ENCODE data around the gene ITGA11. TPM values are rescaled to one million over a fixed set of nuclear protein-coding genes. Genes with fewer than 3 reads are reported as not detected.

Gene ITGA11
- total RNA-seq, 1 experiment from 2014 or later = not detected

DNA sequence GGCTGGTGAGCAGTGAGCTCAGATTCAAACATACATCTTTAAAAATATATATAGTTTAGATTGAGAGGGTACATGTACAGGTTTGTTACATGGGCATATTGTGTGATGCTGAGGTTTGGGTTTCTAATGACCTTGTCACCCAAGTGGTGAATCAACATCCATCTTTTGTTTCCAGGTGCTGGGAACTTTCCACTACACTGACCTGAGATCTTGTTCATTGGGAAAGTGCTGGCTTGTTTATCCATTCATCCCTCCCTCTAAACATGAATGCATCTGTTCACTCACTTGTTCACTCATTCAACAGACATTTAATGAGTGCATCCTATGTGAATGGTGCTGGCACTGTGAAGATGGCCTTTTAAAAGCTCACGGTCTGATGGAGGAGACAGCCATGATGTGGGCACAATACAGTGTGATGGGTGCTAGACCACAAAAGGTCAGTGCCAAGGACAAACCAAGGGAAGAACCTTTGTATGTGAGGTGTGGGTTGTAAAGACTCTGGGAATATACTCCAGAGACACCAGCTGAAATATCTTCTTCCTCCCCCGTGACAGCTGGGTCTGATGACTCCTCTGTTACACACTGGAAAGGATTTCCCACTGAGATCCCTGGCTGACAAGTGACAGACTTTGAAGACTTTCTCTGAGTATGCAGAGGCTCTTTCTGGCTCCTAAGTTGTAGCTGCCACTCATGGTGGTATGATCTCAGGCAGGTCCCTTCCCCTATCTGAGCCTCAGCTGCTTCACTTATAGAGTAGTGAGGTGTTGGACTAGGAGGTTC is 16.2 kb upstream of the ITGA11 start:
- no peak for DNase-seq (ENCODE audit: low spot score)

GRCh38 chr15:68447209-68447608 is 15.2 kb upstream of the ITGA11 start:
- no peak for DNase-seq (ENCODE audit: low spot score)

DNA sequence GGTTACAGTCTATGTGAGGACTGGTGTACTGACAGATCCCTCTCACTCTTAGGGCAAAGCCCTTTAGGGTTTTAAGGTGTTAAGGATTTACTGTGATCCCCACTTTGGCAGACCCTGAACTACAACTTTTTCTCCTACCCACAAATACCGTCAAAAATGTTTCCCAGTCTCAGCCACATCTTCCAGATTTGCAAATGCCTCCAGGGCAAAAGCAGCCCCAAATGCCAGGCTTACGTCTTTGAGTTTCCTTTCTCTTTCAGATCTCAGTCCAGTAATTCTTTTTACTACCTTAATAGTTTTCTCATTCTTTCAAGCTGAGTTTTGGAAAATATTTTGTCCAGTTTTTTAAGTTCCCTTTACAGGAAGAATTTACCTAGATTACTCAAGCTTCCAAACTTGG is 13.4 kb upstream of the ITGA11 start:
- no peak for DNase-seq (ENCODE audit: low spot score)

GRCh38 chr15:68444336-68444735 is 12.4 kb upstream of the ITGA11 start:
- no peak for DNase-seq (ENCODE audit: low spot score)

- DNase-seq (ENCODE audit: low spot score) = no peak
Observed at GRCh38 chr15:68442903-68443302, 10.9 kb upstream of the ITGA11 start.

DNA sequence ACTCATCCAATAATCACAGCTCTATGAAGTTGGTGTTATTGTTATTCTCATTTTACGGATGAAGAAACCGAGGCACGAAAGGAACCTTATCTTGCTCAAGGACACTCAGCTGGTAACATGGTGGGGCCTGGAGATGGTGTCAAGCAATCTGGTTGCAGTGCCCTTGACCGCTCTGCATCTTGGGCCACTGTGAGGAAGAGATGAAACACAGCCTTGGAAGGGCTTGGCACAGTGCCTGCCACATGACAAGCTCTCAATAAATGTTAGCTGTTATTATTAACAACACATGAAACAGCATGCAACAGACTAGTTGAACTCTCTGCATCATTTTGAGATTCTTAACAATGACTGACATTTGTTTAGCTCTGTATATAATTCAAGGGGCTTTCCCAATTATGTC is 10.1 kb upstream of the ITGA11 start:
- no peak for DNase-seq (ENCODE audit: low spot score)

- DNase-seq (ENCODE audit: low spot score) = no peak
Observed at GRCh38 chr15:68441045-68441743, 9.2 kb upstream of the ITGA11 start.

DNA sequence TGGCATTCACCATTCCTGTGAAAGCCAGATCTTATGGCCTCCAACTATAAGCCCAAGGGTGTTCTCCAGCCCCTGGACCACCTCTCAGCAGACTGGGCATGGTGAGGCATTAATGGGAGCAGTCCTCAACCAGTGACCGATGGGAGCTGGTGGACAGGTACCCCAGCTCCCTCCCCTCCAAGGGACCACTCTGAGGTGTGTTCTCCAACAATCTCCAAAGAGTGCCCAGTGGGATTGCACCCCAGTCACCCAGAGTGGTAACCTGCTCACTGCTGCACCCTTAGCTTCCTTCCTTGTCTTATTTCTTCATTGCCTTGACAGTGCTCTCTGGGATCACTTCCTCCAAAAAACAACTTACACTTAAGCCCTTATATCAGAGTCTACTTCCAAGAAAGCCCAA is 8.2 kb upstream of the ITGA11 start:
- DNase-seq (ENCODE audit: low spot score) = no peak

DNA sequence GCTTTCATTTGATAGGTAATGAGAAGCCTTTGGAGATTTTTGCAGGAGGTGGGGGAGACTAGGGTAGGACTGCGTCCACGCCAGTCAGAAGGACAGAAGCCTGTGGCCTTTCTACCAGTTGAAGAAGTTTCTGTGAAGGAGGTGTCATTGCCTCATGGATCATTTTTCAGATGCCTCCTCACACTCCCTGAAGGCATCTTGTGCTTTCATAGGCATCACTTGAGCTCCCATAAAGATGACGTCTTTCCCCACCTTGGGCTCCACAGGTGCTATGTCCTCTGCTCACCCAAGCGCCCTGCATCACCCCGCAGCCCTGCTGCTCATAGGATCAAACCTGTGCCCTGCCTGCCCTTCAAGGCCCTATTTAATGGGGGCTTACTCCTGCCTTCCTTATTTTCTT is 7.5 kb upstream of the ITGA11 start:
- no peak for DNase-seq (ENCODE audit: low spot score)

DNA sequence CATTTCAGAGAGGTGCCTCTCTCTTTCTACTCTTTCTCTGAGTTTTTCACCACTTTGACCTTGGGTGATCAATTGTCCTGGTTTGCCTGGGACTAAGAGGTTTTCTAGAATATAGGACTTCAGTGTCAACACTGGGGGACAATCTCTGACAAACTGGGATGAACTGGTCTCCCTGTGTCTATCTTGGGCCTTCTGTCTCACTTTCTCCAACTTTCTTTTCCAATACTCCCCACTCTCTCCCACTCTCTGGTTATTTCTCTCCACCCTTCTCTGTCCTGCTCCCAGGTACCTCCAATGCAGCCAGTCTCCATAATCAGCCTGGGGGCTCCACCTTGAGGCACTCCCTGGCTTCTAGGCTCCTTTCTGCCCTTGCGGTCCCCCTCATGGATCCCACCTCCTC is 4.7 kb upstream of the ITGA11 start:
- DNase-seq (ENCODE audit: low spot score) = no peak

- no peak for DNase-seq (ENCODE audit: low spot score)
Observed at GRCh38 chr15:68435966-68436365, 4.0 kb upstream of the ITGA11 start.

DNA sequence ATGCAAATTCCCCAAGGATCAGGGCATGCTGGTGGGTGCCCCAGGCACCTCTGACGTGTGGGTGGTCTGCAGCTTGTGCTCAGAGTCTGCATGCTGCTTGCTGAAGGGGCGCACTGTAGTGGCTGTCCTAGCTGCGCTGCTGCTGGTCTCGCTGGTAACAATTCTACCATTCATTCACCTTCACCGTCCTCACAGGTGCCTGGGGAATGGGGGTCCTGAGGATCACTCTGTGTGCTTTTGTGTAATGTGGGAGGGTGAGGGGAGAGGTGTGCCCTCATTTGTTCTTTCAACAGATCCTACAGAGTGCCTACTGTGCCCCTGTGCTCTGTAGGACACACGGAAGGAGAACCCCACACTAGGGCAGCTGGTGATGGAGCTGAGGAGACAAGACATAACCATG is 2.1 kb upstream of the ITGA11 start:
- DNase-seq (ENCODE audit: low spot score) = no peak

GRCh38 chr15:68433551-68433950 is 1.6 kb upstream of the ITGA11 start:
- no peak for DNase-seq (ENCODE audit: low spot score)

- DNase-seq (ENCODE audit: low spot score) = no peak
Observed at GRCh38 chr15:68432441-68433064, 590 bp upstream of the ITGA11 start.

DNA sequence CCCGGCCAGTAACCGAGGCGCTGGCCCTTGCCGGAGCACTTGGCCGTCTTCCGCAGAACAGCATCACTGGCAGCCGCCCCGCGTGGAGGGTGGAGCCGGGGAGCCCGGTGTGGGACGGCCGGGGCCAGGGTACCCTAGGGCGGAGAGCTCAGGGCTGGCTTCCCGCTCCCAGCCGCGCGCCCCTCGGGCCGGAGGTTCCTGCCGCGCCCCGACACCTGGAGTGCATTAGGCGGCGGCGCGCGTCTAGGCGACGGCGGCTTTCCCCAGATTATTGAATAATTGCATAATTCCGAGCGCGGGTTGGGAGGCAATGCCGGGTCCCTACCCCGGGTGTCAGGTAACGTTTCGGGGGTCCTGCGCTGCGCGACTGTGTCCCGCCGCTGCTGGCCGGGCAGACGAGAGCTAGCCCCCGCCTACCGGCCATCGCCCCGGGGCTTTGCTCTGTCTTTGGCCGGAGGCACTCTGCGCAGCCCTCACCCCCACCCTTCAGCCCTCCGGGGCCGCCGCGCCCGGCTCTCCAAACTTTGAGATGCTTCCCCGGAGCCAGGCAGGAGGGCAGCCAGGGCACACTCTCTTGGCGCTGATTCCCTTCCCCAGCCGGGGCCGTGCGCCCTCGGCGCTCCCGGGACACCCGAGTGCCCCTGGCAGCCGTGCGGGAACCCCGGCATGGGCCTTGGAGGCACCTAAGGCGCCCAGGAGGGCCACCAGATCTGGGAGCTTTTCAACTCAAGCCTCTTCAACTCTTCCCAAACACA is 749 bp downstream of the ITGA11 start:
- DNase-seq (ENCODE audit: low spot score) = no peak

GRCh38 chr15:68430471-68431036 is 1.4 kb downstream of the ITGA11 start:
- DNase-seq (ENCODE audit: low spot score) = no peak

- no peak for DNase-seq (ENCODE audit: low spot score)
Observed at GRCh38 chr15:68429691-68430470, 2.1 kb downstream of the ITGA11 start.

GRCh38 chr15:68428431-68428940 is 3.5 kb downstream of the ITGA11 start:
- no peak for DNase-seq (ENCODE audit: low spot score)

- DNase-seq (ENCODE audit: low spot score) = no peak
Observed at GRCh38 chr15:68427963-68428362, 4.0 kb downstream of the ITGA11 start.

GRCh38 chr15:68427366-68427765 is 4.6 kb downstream of the ITGA11 start:
- no peak for DNase-seq (ENCODE audit: low spot score)

DNA sequence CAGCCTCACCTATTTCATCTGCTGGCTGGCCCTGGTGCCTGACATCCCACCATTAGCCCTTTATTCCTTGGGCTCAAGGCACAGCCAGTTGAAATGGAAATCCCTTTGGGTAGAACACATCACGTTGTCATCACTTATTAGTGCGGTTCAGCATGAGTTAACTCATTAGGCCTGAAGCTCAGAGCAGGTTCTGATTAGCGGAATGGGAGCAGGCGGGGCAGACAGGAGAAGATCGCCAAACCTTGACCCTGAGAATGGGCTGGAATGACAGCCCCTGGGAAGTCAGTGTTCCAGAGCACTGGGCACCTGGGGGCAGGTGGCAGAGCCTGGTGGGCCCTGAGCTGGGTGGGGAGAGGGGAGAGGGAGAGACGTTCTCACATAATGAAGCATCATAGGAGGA is 5.8 kb downstream of the ITGA11 start:
- DNase-seq (ENCODE audit: low spot score) = no peak

All from HT-29 (cell line).